GM23248 (cell line): Measurements from ENCODE around the gene IGFBP3. TPM values are rescaled to one million over a fixed set of nuclear protein-coding genes. Genes with fewer than 3 reads are reported as not detected.

Source experiments
- DNase-seq: peaks from one replicate; pipeline ENCODE4 v3.0.0-alpha.2; 2015
- H2AFZ ChIP-seq: fragments of 200-600 bp; sonication (generic); 2 replicates; pipeline ENCODE4 v1.6.1; 2016; ENCODE audit warnings: antibody characterized with exemption
- H3F3A ChIP-seq: fragments of 200-600 bp; sonication (generic); 2 replicates; pipeline ENCODE4 v1.6.1; 2016; ENCODE audit warnings: mild to moderate bottlenecking, antibody characterized with exemption, mixed run types; ENCODE audit not compliant: insufficient read depth
- H3K27ac ChIP-seq: fragments of 200-600 bp; sonication (generic); 2 replicates; pipeline ENCODE4 v1.5.1; 2016; ENCODE audit warnings: mild to moderate bottlenecking
- H3K27me3 ChIP-seq: fragments of 200-600 bp; sonication (generic); replicated peaks from 2 replicates; pipeline ENCODE4 v1.6.1; 2016; ENCODE audit warnings: mild to moderate bottlenecking; ENCODE audit not compliant: insufficient read depth
- H3K36me3 ChIP-seq: fragments of 200-600 bp; sonication (generic); 2 replicates; pipeline ENCODE4 v1.6.1; 2016; ENCODE audit warnings: low read depth, mild to moderate bottlenecking
- H3K4me1 ChIP-seq: fragments of 200-600 bp; sonication (generic); 2 replicates; pipeline ENCODE4 v1.6.1; 2016; ENCODE audit warnings: mild to moderate bottlenecking; ENCODE audit not compliant: insufficient read depth
- H3K4me2 ChIP-seq: fragments of 200-600 bp; sonication (generic); one replicate; pipeline ENCODE4 v1.6.1; 2016; ENCODE audit warnings: mild to moderate bottlenecking; ENCODE audit not compliant: unreplicated experiment
- H3K4me3 ChIP-seq: fragments of 200-600 bp; sonication (generic); 2 replicates; pipeline ENCODE4 v1.5.1; 2016; ENCODE audit warnings: mild to moderate bottlenecking
- H3K79me2 ChIP-seq: fragments of 200-600 bp; sonication (generic); 2 replicates; pipeline ENCODE4 v1.6.1; 2016; ENCODE audit warnings: mild to moderate bottlenecking; ENCODE audit not compliant: insufficient read depth
- H3K9ac ChIP-seq: fragments of 200-600 bp; sonication (generic); 2 replicates; pipeline ENCODE4 v1.6.1; 2016; ENCODE audit warnings: mild to moderate bottlenecking
- H3K9me2 ChIP-seq: fragments of 200-600 bp; sonication (generic); 2 replicates; pipeline ENCODE4 v1.6.1; 2016; ENCODE audit warnings: mixed run types, mild to moderate bottlenecking, moderate library complexity; ENCODE audit not compliant: insufficient read depth
- H3K9me3 ChIP-seq: fragments of 200-600 bp; sonication (generic); one replicate; pipeline ENCODE4 v1.6.1; 2017; ENCODE audit warnings: low read depth
- H4K20me1 ChIP-seq: fragments of 200-600 bp; sonication (generic); 2 replicates; pipeline ENCODE4 v1.6.0; 2016; ENCODE audit not compliant: insufficient read depth
- EZH2 ChIP-seq: fragments of 200-600 bp; sonication (generic); IDR thresholded peaks from 2 replicates; pipeline ENCODE4 v1.6.1; 2018; ENCODE audit warnings: antibody characterized with exemption, mild to moderate bottlenecking; ENCODE audit not compliant: insufficient read depth, poor library complexity, severe bottlenecking
- EZH2phosphoT487 ChIP-seq: fragments of 200-600 bp; sonication (generic); IDR thresholded peaks from 2 replicates; pipeline ENCODE4 v1.6.1; 2018; ENCODE audit warnings: antibody characterized with exemption, moderate library complexity, mild to moderate bottlenecking, low read depth; ENCODE audit not compliant: insufficient read depth
- WGBS, 2 experiments: methylation state at CpG; one replicate each; pipeline ENCODE4 v1.1.6; 2015 to 2017; ENCODE audit warnings: low lambda C conversion rate in 2 of 2, low coverage in 1 of 2; ENCODE audit errors: missing lambda C conversion rate in 2 of 2; 5-methylcytosine and 5-hydroxymethylcytosine counted together
- in situ Hi-C: fragments of 300-500 bp; cut with MboI; formaldehyde crosslinking; loops from 2 replicates; pipeline ENCODE4 v1.15.0; 2020
- polyA plus RNA-seq: library from polyadenylated mRNA; unstranded; fragments of >200 nt; fragmentation: Nextera tagmentation; extraction: Ambion mirVana; gene quantifications from 2 replicates; pipeline ENCODE4 v1.2.1, GENCODE V29; 2016
- total RNA-seq: library from RNA; depleted of rRNA; stranded (reverse); fragments of >200 nt; shearing (Covaris generic); gene quantifications from 2 replicates; pipeline ENCODE4 v1.2.3, GENCODE V29; 2014

The IGFBP3 gene
- total and polyA plus RNA-seq, 2 experiments from 2014 or later = 17,437 to 29,310 TPM

DNA sequence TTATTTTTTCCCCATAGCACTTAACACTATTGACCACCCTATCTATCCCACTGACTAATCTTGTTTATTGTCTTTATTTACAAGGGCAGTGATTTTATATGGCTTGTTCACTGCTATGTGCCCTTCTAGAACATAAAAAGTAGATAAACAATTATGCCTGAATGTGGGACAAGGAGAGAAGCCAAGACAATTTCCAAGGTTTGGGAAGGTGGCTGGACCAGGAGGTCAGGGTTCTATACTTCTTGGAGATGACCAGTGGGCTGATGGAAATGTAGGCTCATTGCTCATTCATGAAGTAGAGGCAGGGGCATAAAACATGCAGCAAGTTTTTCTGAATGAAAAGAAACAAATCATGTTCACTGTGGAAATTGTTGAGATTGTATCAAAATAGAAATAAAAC, 11.5 kb downstream of the IGFBP3 start:
- H3K9me3 ChIP-seq = no peaks in the 10 kb centered on the region
- H3K4me3 ChIP-seq = no peak overlapping the region
- TF ChIP-seq EZH2phosphoT487 (no peak), EZH2 (no peak)
- H3K4me1 ChIP-seq = no peaks in the 10 kb centered on the region
- H3K27ac ChIP-seq = peak overlapping the region; percentile 28
- peaks cover 24% of the 10 kb centered on the region for H3K36me3 ChIP-seq
- H3K79me2 ChIP-seq = no peaks in the 10 kb centered on the region
- no peaks in the 10 kb centered on the region for H3K9me2 ChIP-seq
- peaks cover 65% of the 10 kb centered on the region for H3F3A ChIP-seq
- no peak overlapping the region for H2AFZ ChIP-seq
- H4K20me1 ChIP-seq = peaks cover 11% of the 10 kb centered on the region
- H3K27me3 ChIP-seq = no peaks in the 10 kb centered on the region
- no peak overlapping the region for H3K4me2 ChIP-seq
- in situ Hi-C loops = loop anchor here (25.0 kb wide), 2 partner anchors 828 to 1278 kb away; no protein-coding TSS in a partner anchor
- no peak overlapping the region for H3K9ac ChIP-seq
- no peak for DNase-seq

DNA sequence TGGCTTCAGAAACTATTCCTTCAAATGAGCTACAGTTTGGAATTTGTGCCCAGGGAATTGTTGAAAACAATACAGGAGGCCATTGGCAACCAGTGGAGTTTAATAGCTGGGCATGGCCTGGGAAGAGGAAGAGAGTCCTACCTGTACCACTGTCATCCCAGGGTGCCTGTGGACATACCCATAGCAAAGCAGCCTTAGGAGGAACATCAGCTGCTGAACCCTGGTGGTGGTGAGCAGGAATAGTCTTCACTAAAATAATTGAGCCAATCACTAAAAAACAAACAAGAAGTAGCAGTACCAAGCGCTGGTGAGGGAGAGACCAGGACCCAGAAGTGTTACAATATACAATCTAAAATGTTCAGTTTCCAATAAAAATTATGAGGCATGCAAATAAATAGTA, 18.3 kb downstream of the IGFBP3 start:
- Histone ChIP-seq H3K79me2 (no peaks in the 10 kb centered on the region), H3K4me1 (peaks cover 6% of the 10 kb centered on the region; the same call in 1 of the 2 replicates), H3K36me3 (no peaks in the 10 kb centered on the region), H4K20me1 (no peaks in the 10 kb centered on the region), H3K9ac (no peak overlapping the region), H3K4me2 (no peak overlapping the region), H3K27ac (no peak overlapping the region), H3K9me3 (no peaks in the 10 kb centered on the region), H2AFZ (no peak overlapping the region), H3F3A (peaks cover 5% of the 10 kb centered on the region; the same call in 1 of the 2 replicates), H3K27me3 (no peaks in the 10 kb centered on the region; the same call in 1 of the 2 replicates), H3K4me3 (no peak overlapping the region), H3K9me2 (no peaks in the 10 kb centered on the region)
- DNase-seq = no peak
- WGBS, 2 experiments = 65 to 83% methylated on average over 1 of the region's 1 CpG
- TF ChIP-seq EZH2phosphoT487 = no peak
- no peak for TF ChIP-seq EZH2
- in situ Hi-C loops = loop anchor here (25.0 kb wide), 2 partner anchors 834 to 1284 kb away; no protein-coding TSS in a partner anchor

DNA sequence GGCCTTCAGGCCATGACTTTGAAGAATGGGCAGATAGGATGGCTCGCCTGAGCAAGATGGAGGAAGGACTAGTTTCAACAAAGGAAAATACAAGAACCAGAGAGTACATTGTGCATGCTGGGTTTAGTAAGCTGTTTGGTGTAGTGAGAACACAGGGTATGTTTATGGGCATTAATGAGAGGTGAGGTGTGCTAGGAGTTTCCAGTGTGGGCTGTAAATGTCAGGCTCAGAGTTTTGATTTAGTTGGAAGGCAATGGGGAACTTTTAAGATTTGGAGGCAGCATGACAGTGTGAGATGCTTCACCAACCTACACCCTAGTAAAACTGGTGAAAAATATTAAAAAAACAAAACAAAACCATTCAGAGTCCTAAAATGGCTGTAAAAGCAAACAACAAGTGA, 19.5 kb downstream of the IGFBP3 start:
- in situ Hi-C loops = loop anchor here (25.0 kb wide), 2 partner anchors 836 to 1286 kb away; no protein-coding TSS in a partner anchor
- Histone ChIP-seq H3K9me3 (no peaks in the 10 kb centered on the region), H3K79me2 (no peaks in the 10 kb centered on the region), H3K27me3 (no peaks in the 10 kb centered on the region; the same call in 1 of the 2 replicates), H3K9me2 (no peaks in the 10 kb centered on the region), H3K4me3 (no peak overlapping the region), H3K36me3 (no peaks in the 10 kb centered on the region), H2AFZ (no peak overlapping the region), H3K27ac (no peak overlapping the region), H4K20me1 (no peaks in the 10 kb centered on the region), H3K9ac (no peak overlapping the region), H3F3A (peaks cover 7% of the 10 kb centered on the region; the same call in 1 of the 2 replicates), H3K4me2 (no peak overlapping the region), H3K4me1 (peaks cover 10% of the 10 kb centered on the region)
- no peak for TF ChIP-seq EZH2
- TF ChIP-seq EZH2phosphoT487 = no peak
- no peak for DNase-seq
- 73 to 85% methylated on average over 1 of the region's 1 CpG for WGBS, 2 experiments

DNA sequence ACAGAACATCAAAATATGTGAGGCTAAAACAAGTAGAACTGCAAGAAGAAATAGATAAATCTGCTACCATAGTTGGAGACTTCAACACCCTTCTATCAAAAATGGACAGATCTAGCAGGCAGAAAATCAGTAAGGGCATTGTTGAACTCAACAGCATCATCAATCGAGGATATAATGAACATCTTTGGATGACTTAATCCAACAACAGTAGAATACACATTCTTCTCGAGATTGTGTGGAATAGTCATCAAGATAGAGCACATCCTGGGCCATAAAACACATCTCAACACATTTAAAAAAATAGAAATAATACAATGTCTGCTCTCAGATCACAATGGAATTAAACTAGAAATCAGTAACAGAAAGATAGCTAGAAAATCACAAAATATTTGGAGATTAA, 22.9 kb downstream of the IGFBP3 start:
- peak; percentile 54 for DNase-seq
- no peak overlapping the region for H3K27ac ChIP-seq

More for the DNA sequence above, 22.9 kb downstream of the IGFBP3 start:
- Histone ChIP-seq H3K79me2 (no peaks in the 10 kb centered on the region), H3K4me2 (peak overlapping the region; percentile 35), H3K27me3 (no peaks in the 10 kb centered on the region; the same call in 1 of the 2 replicates), H3K9me3 (no peaks in the 10 kb centered on the region), H3K36me3 (no peaks in the 10 kb centered on the region), H3K9me2 (no peaks in the 10 kb centered on the region), H3K4me1 (peaks cover 14% of the 10 kb centered on the region), H3K9ac (no peak overlapping the region), H2AFZ (no peak overlapping the region), H3K4me3 (no peak overlapping the region), H3F3A (peaks cover 7% of the 10 kb centered on the region; the same call in 1 of the 2 replicates), H4K20me1 (no peaks in the 10 kb centered on the region)
- in situ Hi-C loops = loop anchor here (25.0 kb wide), 1 partner anchor 1914 kb away; no protein-coding TSS in a partner anchor
- WGBS, 2 experiments = 39 to 56% methylated on average over 2 of the region's 2 CpGs
- TF ChIP-seq EZH2phosphoT487 = no peak
- TF ChIP-seq EZH2 = no peak
